Measurements from ENCODE around the gene MIER2.

MIER2 gene

GRCh38 chr19:289651-290371 is 54.8 kb downstream of the MIER2 start:
- DNase-seq (ENCODE audit: low spot score) = no peak
- TF ChIP-seq CTCF (IDR thresholded peaks at IDR 0.05; ENCODE audit: extremely low read depth, missing control alignments) = no peak

- DNase-seq (ENCODE audit: low spot score) = no peak
- no peak for TF ChIP-seq CTCF (IDR thresholded peaks at IDR 0.05; ENCODE audit: extremely low read depth, missing control alignments)
Measured at GRCh38 chr19:288911-289310, 55.7 kb downstream of the MIER2 start.

GRCh38 chr19:287381-287871 is 57.2 kb downstream of the MIER2 start:
- no peak for TF ChIP-seq CTCF (IDR thresholded peaks at IDR 0.05; ENCODE audit: extremely low read depth, missing control alignments)
- no peak for DNase-seq (ENCODE audit: low spot score)

GRCh38 chr19:283395-283794 is 61.2 kb downstream of the MIER2 start:
- DNase-seq (ENCODE audit: low spot score) = no peak
- no peak for TF ChIP-seq CTCF (IDR thresholded peaks at IDR 0.05; ENCODE audit: extremely low read depth, missing control alignments)

- no peak for TF ChIP-seq CTCF (IDR thresholded peaks at IDR 0.05; ENCODE audit: extremely low read depth, missing control alignments)
- DNase-seq (ENCODE audit: low spot score) = no peak
Measured at GRCh38 chr19:282501-282900, 62.1 kb downstream of the MIER2 start.

GRCh38 chr19:281992-282391 is 62.6 kb downstream of the MIER2 start:
- TF ChIP-seq CTCF (IDR thresholded peaks at IDR 0.05; ENCODE audit: extremely low read depth, missing control alignments) = no peak
- no peak for DNase-seq (ENCODE audit: low spot score)

- DNase-seq (ENCODE audit: low spot score) = no peak
- TF ChIP-seq CTCF (IDR thresholded peaks at IDR 0.05; ENCODE audit: extremely low read depth, missing control alignments) = no peak
Measured at GRCh38 chr19:281156-281853, 63.3 kb downstream of the MIER2 start.

Data from GM20000 (cell line).